Astrocyte (in vitro differentiated cells and primary cell): ENCODE data around the gene TXNL4A. TPM values are rescaled to one million over a fixed set of nuclear protein-coding genes. Genes with fewer than 3 reads are reported as not detected.

Experiments used
- DNase-seq: peaks from one replicate; pipeline ENCODE4 v3.0.0-alpha.2; 2010; ENCODE audit warnings: low read depth
- FAIRE-seq: peaks from 2 replicates; lab custom pipeline; 2011; peaks lifted over from hg19 to GRCh38; lab: Jason Lieb, UNC
- H2AFZ ChIP-seq: 2 replicates; pipeline ENCODE4 v1.6.0; 2012; ENCODE audit warnings: low read depth, low read length, inconsistent platforms
- H3K27ac ChIP-seq: 2 replicates; pipeline ENCODE4 v1.5.1; 2011; ENCODE audit warnings: low read depth, low read length, inconsistent platforms
- H3K27me3 ChIP-seq: 2 replicates; pipeline ENCODE4 v1.6.0; 2011; ENCODE audit warnings: low read length, inconsistent platforms; ENCODE audit not compliant: insufficient read depth
- H3K36me3 ChIP-seq: 2 replicates; pipeline ENCODE4 v1.5.1; 2011; ENCODE audit warnings: low read length, inconsistent platforms; ENCODE audit not compliant: insufficient read depth
- H3K4me1 ChIP-seq: 2 replicates; pipeline ENCODE4 v1.5.1; 2011; ENCODE audit warnings: low read length, inconsistent platforms; ENCODE audit not compliant: insufficient read depth
- H3K4me2 ChIP-seq: 2 replicates; pipeline ENCODE4 v1.6.0; 2012; ENCODE audit warnings: low read length, inconsistent platforms
- H3K4me3 ChIP-seq: 2 replicates; pipeline ENCODE4 v1.5.1; 2011; ENCODE audit warnings: low read depth, mild to moderate bottlenecking, low read length, inconsistent platforms; ENCODE audit not compliant: insufficient read depth
- H3K79me2 ChIP-seq: 2 replicates; pipeline ENCODE4 v1.6.0; 2012; ENCODE audit warnings: mild to moderate bottlenecking, low read length, inconsistent platforms; ENCODE audit not compliant: insufficient read depth
- H3K9ac ChIP-seq: 2 replicates; pipeline ENCODE4 v1.6.0; 2012; ENCODE audit warnings: mild to moderate bottlenecking, low read length, inconsistent platforms
- H3K9me3 ChIP-seq: 2 replicates; pipeline ENCODE4 v1.5.1; 2012; ENCODE audit warnings: low read depth, mild to moderate bottlenecking, low read length, inconsistent platforms; ENCODE audit not compliant: insufficient read depth
- H4K20me1 ChIP-seq: 2 replicates; pipeline ENCODE4 v1.6.0; 2012; ENCODE audit warnings: low read length, inconsistent platforms; ENCODE audit not compliant: insufficient read depth
- H3K27ac Mint-ChIP-seq: one replicate; pipeline ENCODE4 v1.8.0; 2021; ENCODE audit warnings: mild to moderate bottlenecking, mixed read lengths; ENCODE audit not compliant: unreplicated experiment
- H3K27me3 Mint-ChIP-seq: one replicate; pipeline ENCODE4 v1.8.0; 2021; ENCODE audit warnings: low read depth, mixed read lengths; ENCODE audit not compliant: unreplicated experiment
- H3K36me3 Mint-ChIP-seq: one replicate; pipeline ENCODE4 v1.8.0; 2021; ENCODE audit warnings: low read depth, mixed read lengths; ENCODE audit not compliant: unreplicated experiment
- H3K4me1 Mint-ChIP-seq: one replicate; pipeline ENCODE4 v1.8.0; 2021; ENCODE audit warnings: low read depth, mixed read lengths; ENCODE audit not compliant: unreplicated experiment
- H3K4me3 Mint-ChIP-seq: one replicate; pipeline ENCODE4 v1.8.0; 2021; ENCODE audit warnings: mild to moderate bottlenecking, moderate library complexity, mixed read lengths; ENCODE audit not compliant: unreplicated experiment
- H3K9me3 Mint-ChIP-seq: one replicate; pipeline ENCODE4 v1.8.0; 2021; ENCODE audit warnings: mild to moderate bottlenecking, mixed read lengths; ENCODE audit not compliant: unreplicated experiment
- EZH2 ChIP-seq: IDR thresholded peaks from 2 replicates; pipeline ENCODE4 v1.6.1; 2012; ENCODE audit warnings: mild to moderate bottlenecking, low read length, inconsistent platforms; ENCODE audit not compliant: insufficient read depth
- total RNA-seq: library from RNA; stranded (reverse); gene quantifications from 2 replicates; pipeline ENCODE4 v1.2.1, GENCODE V29; 2021
- TF ChIP-seq, protein P1 (sequence below): IDR thresholded peaks from 2 replicates; pipeline ENCODE4 v1.5.1; 2011; ENCODE audit warnings: low read depth, mild to moderate bottlenecking, inconsistent platforms, low read length, moderate library complexity; ENCODE audit not compliant: insufficient read depth

The TXNL4A gene
- total RNA-seq, 1 donor from 2014 or later, result 135 TPM

DNA sequence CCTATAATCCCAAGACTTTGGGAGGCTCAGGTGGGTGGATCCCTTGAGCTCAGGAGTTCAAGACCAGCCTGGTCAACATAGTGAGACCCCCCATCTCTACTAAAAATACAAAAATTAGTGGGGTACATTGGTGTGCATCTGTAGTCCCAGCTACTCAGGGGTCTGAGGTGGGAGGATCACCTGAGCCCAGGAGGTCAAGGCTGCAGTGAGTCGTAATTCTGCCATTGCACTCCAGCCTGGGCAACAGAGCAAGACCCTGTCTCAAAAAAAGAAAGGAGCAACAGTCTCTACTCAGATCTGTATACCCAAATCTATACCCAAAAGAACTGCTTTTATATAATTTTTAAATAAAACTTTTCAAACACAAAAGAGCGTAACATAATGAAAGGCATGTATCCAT, 29.4 kb downstream of the TXNL4A start:
- no peaks in the 10 kb centered on the region for H3K36me3 ChIP-seq
- Mint-ChIP-seq H3K27ac (no peak overlapping the region), H3K4me3 (no peak overlapping the region), H3K36me3 (peaks cover 10% of the 10 kb centered on the region), H3K9me3 (peaks cover 3% of the 10 kb centered on the region), H3K27me3 (no peaks in the 10 kb centered on the region), H3K4me1 (peaks cover 28% of the 10 kb centered on the region)
- no peaks in the 10 kb centered on the region for H3K9me3 ChIP-seq
- no peak overlapping the region for H3K27ac ChIP-seq
- TF ChIP-seq, protein P1, sequence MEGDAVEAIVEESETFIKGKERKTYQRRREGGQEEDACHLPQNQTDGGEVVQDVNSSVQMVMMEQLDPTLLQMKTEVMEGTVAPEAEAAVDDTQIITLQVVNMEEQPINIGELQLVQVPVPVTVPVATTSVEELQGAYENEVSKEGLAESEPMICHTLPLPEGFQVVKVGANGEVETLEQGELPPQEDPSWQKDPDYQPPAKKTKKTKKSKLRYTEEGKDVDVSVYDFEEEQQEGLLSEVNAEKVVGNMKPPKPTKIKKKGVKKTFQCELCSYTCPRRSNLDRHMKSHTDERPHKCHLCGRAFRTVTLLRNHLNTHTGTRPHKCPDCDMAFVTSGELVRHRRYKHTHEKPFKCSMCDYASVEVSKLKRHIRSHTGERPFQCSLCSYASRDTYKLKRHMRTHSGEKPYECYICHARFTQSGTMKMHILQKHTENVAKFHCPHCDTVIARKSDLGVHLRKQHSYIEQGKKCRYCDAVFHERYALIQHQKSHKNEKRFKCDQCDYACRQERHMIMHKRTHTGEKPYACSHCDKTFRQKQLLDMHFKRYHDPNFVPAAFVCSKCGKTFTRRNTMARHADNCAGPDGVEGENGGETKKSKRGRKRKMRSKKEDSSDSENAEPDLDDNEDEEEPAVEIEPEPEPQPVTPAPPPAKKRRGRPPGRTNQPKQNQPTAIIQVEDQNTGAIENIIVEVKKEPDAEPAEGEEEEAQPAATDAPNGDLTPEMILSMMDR, result no peak
- TF ChIP-seq EZH2, result no peak
- H3K4me1 ChIP-seq, result peaks cover 31% of the 10 kb centered on the region
- H3K9ac ChIP-seq, result no peak overlapping the region
- no peak for FAIRE-seq
- no peak overlapping the region for H2AFZ ChIP-seq
- no peak for DNase-seq
- H3K27me3 ChIP-seq, result no peaks in the 10 kb centered on the region
- no peak overlapping the region for H3K4me3 ChIP-seq
- H3K79me2 ChIP-seq, result no peaks in the 10 kb centered on the region
- no peaks in the 10 kb centered on the region for H4K20me1 ChIP-seq
- H3K4me2 ChIP-seq, result no peak overlapping the region

DNA sequence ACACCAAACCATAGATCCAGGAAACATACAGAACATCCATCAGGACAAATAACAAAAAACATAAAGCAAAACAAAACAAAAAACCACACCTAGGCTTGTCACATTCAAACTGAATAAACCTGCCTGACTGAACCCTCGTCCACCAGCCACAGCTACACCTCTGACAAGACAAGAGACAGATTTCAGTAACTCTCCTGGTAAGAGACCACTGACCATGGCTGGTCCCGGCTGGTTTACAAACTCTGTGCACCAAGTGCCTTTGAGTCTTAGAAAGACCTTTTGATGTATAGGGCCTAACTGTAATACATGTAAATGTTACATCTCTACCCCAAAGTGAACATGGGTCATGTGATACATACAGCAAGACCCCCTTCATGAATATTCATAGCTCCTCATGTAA, 32.1 kb downstream of the TXNL4A start:
- Histone ChIP-seq H3K9me3 (no peaks in the 10 kb centered on the region), H3K79me2 (no peaks in the 10 kb centered on the region), H3K36me3 (no peaks in the 10 kb centered on the region), H2AFZ (no peak overlapping the region), H3K4me2 (no peak overlapping the region), H3K27ac (no peak overlapping the region), H3K27me3 (no peaks in the 10 kb centered on the region), H4K20me1 (no peaks in the 10 kb centered on the region), H3K4me1 (peaks cover 13% of the 10 kb centered on the region), H3K4me3 (no peak overlapping the region), H3K9ac (no peak overlapping the region)
- no peak for DNase-seq
- Mint-ChIP-seq H3K27me3 (no peaks in the 10 kb centered on the region), H3K9me3 (peaks cover 4% of the 10 kb centered on the region), H3K36me3 (peaks cover 9% of the 10 kb centered on the region), H3K4me3 (no peak overlapping the region), H3K4me1 (peaks cover 14% of the 10 kb centered on the region), H3K27ac (no peak overlapping the region)
- TF ChIP-seq EZH2, result no peak
- TF ChIP-seq, protein P1, result no peak
- FAIRE-seq, result no peak

DNA sequence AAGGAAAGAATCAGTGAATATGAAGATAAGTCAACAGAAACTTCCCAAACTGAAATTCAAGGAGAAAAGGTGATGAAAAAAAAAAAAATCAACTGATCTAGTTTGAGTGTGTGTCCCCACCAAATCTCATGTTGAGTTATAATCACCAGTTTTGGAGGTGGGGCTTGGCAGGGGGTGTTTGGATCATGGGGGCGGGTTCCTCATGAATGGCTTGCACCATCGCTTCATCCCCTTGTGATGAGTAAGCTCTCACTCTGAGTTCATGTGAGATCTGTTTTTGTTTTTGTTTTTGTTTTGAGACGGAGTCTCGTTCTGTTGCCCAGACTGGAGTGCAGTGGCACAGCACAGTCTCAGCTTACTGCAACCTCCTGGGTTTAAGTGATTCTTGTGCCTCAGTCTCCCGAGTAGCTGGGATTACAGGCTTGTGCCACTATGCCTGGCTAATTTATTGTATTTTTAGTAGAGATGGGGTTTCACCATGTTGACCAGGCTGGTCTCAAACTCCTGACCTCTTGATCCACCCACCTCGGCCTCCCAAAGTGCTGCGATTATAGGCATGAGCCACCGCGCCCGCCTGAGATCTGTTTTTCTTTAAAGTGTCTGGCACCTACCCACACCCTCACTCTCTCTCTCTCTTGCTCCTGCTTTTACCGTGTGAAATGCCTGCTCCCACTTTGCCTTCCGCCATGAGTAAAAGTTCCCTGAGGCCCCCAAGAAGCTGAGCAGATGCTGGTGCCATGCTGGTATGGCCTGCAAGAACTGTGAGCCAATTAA, 32.9 kb downstream of the TXNL4A start:
- Mint-ChIP-seq H3K36me3 (peaks cover 9% of the 10 kb centered on the region), H3K27me3 (no peaks in the 10 kb centered on the region), H3K4me3 (no peak overlapping the region), H3K27ac (no peak overlapping the region), H3K4me1 (peaks cover 11% of the 10 kb centered on the region), H3K9me3 (peaks cover 4% of the 10 kb centered on the region)
- Histone ChIP-seq H3K4me1 (peaks cover 10% of the 10 kb centered on the region), H4K20me1 (peaks cover 3% of the 10 kb centered on the region), H3K27me3 (no peaks in the 10 kb centered on the region), H3K79me2 (peaks cover 6% of the 10 kb centered on the region), H3K4me2 (no peak overlapping the region), H3K9me3 (no peaks in the 10 kb centered on the region), H3K36me3 (no peaks in the 10 kb centered on the region), H3K9ac (no peak overlapping the region), H2AFZ (no peak overlapping the region), H3K4me3 (no peak overlapping the region), H3K27ac (no peak overlapping the region)
- DNase-seq, result no peak
- no peak for FAIRE-seq
- no peak for TF ChIP-seq EZH2
